ENCODE data around the gene CD74.

- TF ChIP-seq CTCF (IDR thresholded peaks at IDR 0.05; ENCODE audit: low read depth, low read length, missing input control) (peak; percentile 85), TAF1 (conservative IDR thresholded peaks at IDR 0.05) (no peak), RXRA (IDR thresholded peaks at IDR 0.05) (peak in 1 of 2 donors; percentile 37), YY1 (IDR thresholded peaks at IDR 0.05) (peak; percentile 73), JUND (IDR thresholded peaks at IDR 0.05) (no peak), ATF3 (IDR thresholded peaks at IDR 0.05) (no peak), MAX (IDR thresholded peaks at IDR 0.05) (no peak), RAD21 (IDR thresholded peaks at IDR 0.05) (peak; percentile 74 to 84), HNF4G (IDR thresholded peaks at IDR 0.05) (no peak), GABPA (IDR thresholded peaks at IDR 0.05 in 1 of 2, conservative IDR thresholded peaks at IDR 0.05 in 1 of 2) (no peak), SP1 (IDR thresholded peaks at IDR 0.05) (no peak), FOXA1 (IDR thresholded peaks at IDR 0.05) (no peak), ZBTB33 (IDR thresholded peaks at IDR 0.05) (no peak)
- TF ChIP-seq, protein P1, sequence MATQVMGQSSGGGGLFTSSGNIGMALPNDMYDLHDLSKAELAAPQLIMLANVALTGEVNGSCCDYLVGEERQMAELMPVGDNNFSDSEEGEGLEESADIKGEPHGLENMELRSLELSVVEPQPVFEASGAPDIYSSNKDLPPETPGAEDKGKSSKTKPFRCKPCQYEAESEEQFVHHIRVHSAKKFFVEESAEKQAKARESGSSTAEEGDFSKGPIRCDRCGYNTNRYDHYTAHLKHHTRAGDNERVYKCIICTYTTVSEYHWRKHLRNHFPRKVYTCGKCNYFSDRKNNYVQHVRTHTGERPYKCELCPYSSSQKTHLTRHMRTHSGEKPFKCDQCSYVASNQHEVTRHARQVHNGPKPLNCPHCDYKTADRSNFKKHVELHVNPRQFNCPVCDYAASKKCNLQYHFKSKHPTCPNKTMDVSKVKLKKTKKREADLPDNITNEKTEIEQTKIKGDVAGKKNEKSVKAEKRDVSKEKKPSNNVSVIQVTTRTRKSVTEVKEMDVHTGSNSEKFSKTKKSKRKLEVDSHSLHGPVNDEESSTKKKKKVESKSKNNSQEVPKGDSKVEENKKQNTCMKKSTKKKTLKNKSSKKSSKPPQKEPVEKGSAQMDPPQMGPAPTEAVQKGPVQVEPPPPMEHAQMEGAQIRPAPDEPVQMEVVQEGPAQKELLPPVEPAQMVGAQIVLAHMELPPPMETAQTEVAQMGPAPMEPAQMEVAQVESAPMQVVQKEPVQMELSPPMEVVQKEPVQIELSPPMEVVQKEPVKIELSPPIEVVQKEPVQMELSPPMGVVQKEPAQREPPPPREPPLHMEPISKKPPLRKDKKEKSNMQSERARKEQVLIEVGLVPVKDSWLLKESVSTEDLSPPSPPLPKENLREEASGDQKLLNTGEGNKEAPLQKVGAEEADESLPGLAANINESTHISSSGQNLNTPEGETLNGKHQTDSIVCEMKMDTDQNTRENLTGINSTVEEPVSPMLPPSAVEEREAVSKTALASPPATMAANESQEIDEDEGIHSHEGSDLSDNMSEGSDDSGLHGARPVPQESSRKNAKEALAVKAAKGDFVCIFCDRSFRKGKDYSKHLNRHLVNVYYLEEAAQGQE (IDR thresholded peaks at IDR 0.05): no peak
Observed at GRCh38 chr5:150458802-150459557, 46.3 kb upstream of the CD74 start.
